Glutamatergic neuron (in vitro differentiated cells): ENCODE results near the gene HOXD13. TPM values are rescaled to one million over a fixed set of nuclear protein-coding genes. Genes with fewer than 3 reads are reported as not detected.

Experiments
- DNase-seq: peaks from one replicate; pipeline ENCODE4 v3.0.0; 2022
- H3K27ac Mint-ChIP-seq: one replicate; pipeline ENCODE4 v1.8.0; 2020; ENCODE audit warnings: mild to moderate bottlenecking, mixed read lengths, inconsistent platforms; ENCODE audit not compliant: unreplicated experiment
- H3K27me3 Mint-ChIP-seq: one replicate; pipeline ENCODE4 v1.8.0; 2020; ENCODE audit warnings: mild to moderate bottlenecking, moderate library complexity, mixed read lengths, inconsistent platforms; ENCODE audit not compliant: unreplicated experiment
- H3K36me3 Mint-ChIP-seq: one replicate; pipeline ENCODE4 v1.8.0; 2020; ENCODE audit warnings: mild to moderate bottlenecking, mixed read lengths, inconsistent platforms; ENCODE audit not compliant: unreplicated experiment
- H3K4me1 Mint-ChIP-seq: one replicate; pipeline ENCODE4 v1.8.0; 2020; ENCODE audit warnings: mild to moderate bottlenecking, low read depth, mixed read lengths, inconsistent platforms; ENCODE audit not compliant: unreplicated experiment
- H3K4me3 Mint-ChIP-seq: one replicate; pipeline ENCODE4 v1.8.0; 2020; ENCODE audit warnings: mild to moderate bottlenecking, mixed read lengths, inconsistent platforms; ENCODE audit not compliant: unreplicated experiment
- H3K9me3 Mint-ChIP-seq: one replicate; pipeline ENCODE4 v1.8.0; 2020; ENCODE audit warnings: mild to moderate bottlenecking, moderate library complexity, mixed read lengths, inconsistent platforms; ENCODE audit not compliant: unreplicated experiment
- total RNA-seq: library from RNA; stranded (reverse); fragmentation: NEBNext Ultra II Directional; extraction: Animal tissue kit (Norgen Biotek cat#: 25700); gene quantifications from one replicate; pipeline ENCODE4 v1.2.1, GENCODE V29; 2021; ENCODE audit not compliant: unreplicated experiment
- TF ChIP-seq, protein P1 (sequence below): fragments of 200-600 bp; sonication (generic); IDR thresholded peaks from one replicate; pipeline ENCODE4 v1.5.0; 2021; ENCODE audit not compliant: partially characterized antibody, unreplicated experiment

The HOXD13 gene
- total RNA-seq, 1 donor from 2014 or later: 0.17 TPM

DNA sequence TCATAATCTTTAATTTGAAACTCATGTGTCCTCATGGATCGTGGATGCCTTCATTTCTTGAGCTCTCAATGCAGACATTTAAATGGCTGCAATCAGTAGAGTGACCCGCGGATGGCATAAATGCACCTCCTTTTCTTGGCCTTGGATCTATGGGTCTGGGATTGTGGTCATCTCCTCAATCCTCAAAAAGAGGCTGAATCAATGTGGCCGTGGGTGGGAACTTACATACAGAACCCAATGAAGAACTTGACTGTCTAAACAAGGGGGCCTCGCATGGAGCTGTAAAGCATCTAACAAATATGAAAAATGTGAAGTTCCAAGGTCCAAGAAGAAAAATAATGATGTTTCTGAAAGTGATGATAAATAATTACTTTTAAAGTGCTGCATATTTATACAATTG lies 2.9 kb downstream of the HOXD13 start:
- no peak overlapping the region for H3K27ac Mint-ChIP-seq
- peaks cover 52% of the 10 kb centered on the region for H3K27me3 Mint-ChIP-seq
- DNase-seq: no peak
- H3K4me1 Mint-ChIP-seq: peaks cover 14% of the 10 kb centered on the region
- peaks cover 4% of the 10 kb centered on the region for H3K36me3 Mint-ChIP-seq
- H3K4me3 Mint-ChIP-seq: no peak overlapping the region
- peaks cover 28% of the 10 kb centered on the region for H3K9me3 Mint-ChIP-seq
- TF ChIP-seq, protein P1, sequence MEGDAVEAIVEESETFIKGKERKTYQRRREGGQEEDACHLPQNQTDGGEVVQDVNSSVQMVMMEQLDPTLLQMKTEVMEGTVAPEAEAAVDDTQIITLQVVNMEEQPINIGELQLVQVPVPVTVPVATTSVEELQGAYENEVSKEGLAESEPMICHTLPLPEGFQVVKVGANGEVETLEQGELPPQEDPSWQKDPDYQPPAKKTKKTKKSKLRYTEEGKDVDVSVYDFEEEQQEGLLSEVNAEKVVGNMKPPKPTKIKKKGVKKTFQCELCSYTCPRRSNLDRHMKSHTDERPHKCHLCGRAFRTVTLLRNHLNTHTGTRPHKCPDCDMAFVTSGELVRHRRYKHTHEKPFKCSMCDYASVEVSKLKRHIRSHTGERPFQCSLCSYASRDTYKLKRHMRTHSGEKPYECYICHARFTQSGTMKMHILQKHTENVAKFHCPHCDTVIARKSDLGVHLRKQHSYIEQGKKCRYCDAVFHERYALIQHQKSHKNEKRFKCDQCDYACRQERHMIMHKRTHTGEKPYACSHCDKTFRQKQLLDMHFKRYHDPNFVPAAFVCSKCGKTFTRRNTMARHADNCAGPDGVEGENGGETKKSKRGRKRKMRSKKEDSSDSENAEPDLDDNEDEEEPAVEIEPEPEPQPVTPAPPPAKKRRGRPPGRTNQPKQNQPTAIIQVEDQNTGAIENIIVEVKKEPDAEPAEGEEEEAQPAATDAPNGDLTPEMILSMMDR: no peak

GRCh38 chr2:176096243-176096985 lies 3.9 kb downstream of the HOXD13 start:
- H3K27me3 Mint-ChIP-seq: peaks cover 46% of the 10 kb centered on the region
- H3K27ac Mint-ChIP-seq: no peak overlapping the region
- peaks cover 4% of the 10 kb centered on the region for H3K36me3 Mint-ChIP-seq
- peaks cover 14% of the 10 kb centered on the region for H3K4me1 Mint-ChIP-seq
- TF ChIP-seq, protein P1: no peak
- no peak for DNase-seq
- peaks cover 24% of the 10 kb centered on the region for H3K9me3 Mint-ChIP-seq
- peak overlapping the region; percentile 75 for H3K4me3 Mint-ChIP-seq

GRCh38 chr2:176096986-176097819 lies 4.7 kb downstream of the HOXD13 start:
- Mint-ChIP-seq H3K4me3 (peak overlapping the region; percentile 82), H3K27ac (peak overlapping the region; percentile 22), H3K27me3 (peaks cover 43% of the 10 kb centered on the region), H3K4me1 (peaks cover 14% of the 10 kb centered on the region), H3K36me3 (peaks cover 4% of the 10 kb centered on the region), H3K9me3 (peaks cover 17% of the 10 kb centered on the region)
- TF ChIP-seq, protein P1: peak; percentile 53
- DNase-seq: peak; percentile 88

GRCh38 chr2:176097820-176098365 lies 5.4 kb downstream of the HOXD13 start:
- H3K4me3 Mint-ChIP-seq: peak overlapping the region; percentile 82
- peak overlapping the region; percentile 12 for H3K27ac Mint-ChIP-seq

More at GRCh38 chr2:176097820-176098365, 5.4 kb downstream of the HOXD13 start:
- Mint-ChIP-seq H3K36me3 (peaks cover 4% of the 10 kb centered on the region), H3K27me3 (peaks cover 49% of the 10 kb centered on the region), H3K4me1 (peaks cover 14% of the 10 kb centered on the region), H3K9me3 (peaks cover 18% of the 10 kb centered on the region)
- DNase-seq: no peak
- TF ChIP-seq, protein P1: no peak
